Mesendoderm (in vitro differentiated cells): ENCODE data around the gene SFI1.
"Not testable (repeated sequence)": the region's sequence is repeated elsewhere in the genome, so short reads cannot be mapped to it uniquely, and the experiment has no call there.

ENCODE experiments used
- DNase-seq: peaks from one replicate; pipeline ENCODE4 v3.0.0; 2013
- H2AK5ac ChIP-seq: 2 replicates; pipeline ENCODE4 v1.6.1; 2013; ENCODE audit warnings: low read length, inconsistent platforms
- H2BK120ac ChIP-seq: 2 replicates; pipeline ENCODE4 v1.6.1; 2013; ENCODE audit warnings: low read depth, mild to moderate bottlenecking, low read length, moderate library complexity, mixed read lengths
- H2BK15ac ChIP-seq: replicated peaks from 2 replicates; pipeline ENCODE4 v1.6.1; 2013; ENCODE audit warnings: low read depth, mild to moderate bottlenecking, moderate library complexity
- H2BK5ac ChIP-seq: 2 replicates; pipeline ENCODE4 v1.6.1; 2013; ENCODE audit warnings: low read length, inconsistent platforms
- H3K18ac ChIP-seq: 2 replicates; pipeline ENCODE4 v1.6.1; 2013; ENCODE audit warnings: mild to moderate bottlenecking, low read length, mixed read lengths
- H3K23ac ChIP-seq: one replicate; pipeline ENCODE4 v1.6.1; 2013; ENCODE audit warnings: low read length
- H3K27ac ChIP-seq: 2 replicates; pipeline ENCODE4 v1.5.1; 2013; ENCODE audit warnings: low read depth, mild to moderate bottlenecking, inconsistent platforms, low read length, moderate library complexity
- H3K27me3 ChIP-seq: 2 replicates; pipeline ENCODE4 v1.6.1; 2013; ENCODE audit warnings: low read length, control low read depth, mild to moderate bottlenecking, inconsistent platforms; ENCODE audit not compliant: insufficient read depth, poor library complexity
- H3K36me3 ChIP-seq: 2 replicates; pipeline ENCODE4 v1.6.1; 2013; ENCODE audit warnings: low read length, inconsistent platforms; ENCODE audit not compliant: control insufficient read depth, insufficient read depth
- H3K4ac ChIP-seq: one replicate; pipeline ENCODE4 v1.6.1; 2013; ENCODE audit warnings: low read depth, mild to moderate bottlenecking, low read length, moderate library complexity
- H3K4me1 ChIP-seq: 2 replicates; pipeline ENCODE4 v1.6.1; 2013; ENCODE audit warnings: low read depth, low read length, inconsistent platforms; ENCODE audit not compliant: control insufficient read depth
- H3K4me2 ChIP-seq: 2 replicates; pipeline ENCODE4 v1.6.1; 2013; ENCODE audit warnings: low read length
- H3K4me3 ChIP-seq: 2 replicates; pipeline ENCODE4 v1.5.1; 2013; ENCODE audit warnings: mild to moderate bottlenecking, low read length
- H3K56ac ChIP-seq: one replicate; pipeline ENCODE4 v1.6.1; 2013; ENCODE audit warnings: low read length
- H3K79me1 ChIP-seq: 2 replicates; pipeline ENCODE4 v1.6.1; 2013; ENCODE audit warnings: low read length, inconsistent platforms
- H3K79me2 ChIP-seq: 2 replicates; pipeline ENCODE4 v1.6.1; 2013; ENCODE audit warnings: mild to moderate bottlenecking, low read length; ENCODE audit not compliant: control insufficient read depth, insufficient read depth
- H3K9ac ChIP-seq: 2 replicates; pipeline ENCODE4 v1.6.1; 2013; ENCODE audit warnings: low read length, inconsistent platforms
- H4K5ac ChIP-seq: one replicate; pipeline ENCODE4 v1.6.1; 2013; ENCODE audit warnings: low read length
- H4K8ac ChIP-seq: one replicate; pipeline ENCODE4 v1.6.1; 2013; ENCODE audit warnings: low read depth, mild to moderate bottlenecking, control low read depth, low read length, moderate library complexity
- WGBS: extraction: QIAGEN DNeasy Blood & Tissue Kit; methylation state at CpG from one replicate; pipeline ENCODE4 v1.1.7; 2013; ENCODE audit warnings: low lambda C conversion rate, missing lambda C conversion rate; ENCODE audit not compliant: insufficient coverage; ENCODE audit errors: extremely low coverage; 5-methylcytosine and 5-hydroxymethylcytosine counted together

The SFI1 gene

DNA sequence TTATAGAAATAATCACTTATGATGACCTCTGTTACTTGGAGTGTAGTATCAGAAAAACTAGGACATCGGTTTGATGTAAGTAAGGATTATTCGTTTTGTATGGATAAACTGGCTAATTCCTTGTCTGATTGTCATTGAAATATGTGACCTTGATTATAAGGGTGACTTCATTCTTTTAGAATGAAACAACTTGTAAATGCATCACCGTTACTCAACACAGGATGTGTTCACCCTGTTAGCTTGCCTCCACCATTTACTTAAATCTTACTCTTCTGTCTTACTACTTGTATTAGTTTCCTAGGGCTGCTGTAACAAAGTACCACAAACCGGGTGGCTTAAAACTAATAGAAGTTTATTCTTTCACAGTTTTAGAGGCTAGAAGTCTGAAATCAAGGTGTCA lies 7.9 kb downstream of the SFI1 start:
- H2BK120ac ChIP-seq = no peak overlapping the region
- H4K5ac ChIP-seq = no peak overlapping the region
- H3K4me3 ChIP-seq = no peak overlapping the region
- H2BK5ac ChIP-seq = no peak overlapping the region
- no peaks in the 10 kb centered on the region for H3K4me1 ChIP-seq
- no CpG with 5 or more reads among the region's 4 CpGs for WGBS
- no peak overlapping the region for H3K27ac ChIP-seq
- H3K27me3 ChIP-seq = no peaks in the 10 kb centered on the region
- H3K23ac ChIP-seq = no peak overlapping the region
- no peak overlapping the region for H3K9ac ChIP-seq
- H3K4ac ChIP-seq = no peak overlapping the region
- H3K79me1 ChIP-seq = no peaks in the 10 kb centered on the region
- no peaks in the 10 kb centered on the region for H3K79me2 ChIP-seq
- no peak overlapping the region for H2AK5ac ChIP-seq
- peak; percentile 34 for DNase-seq
- H3K56ac ChIP-seq = no peak overlapping the region
- H2BK15ac ChIP-seq = no peak overlapping the region
- no peak overlapping the region for H3K4me2 ChIP-seq
- H3K36me3 ChIP-seq = no peaks in the 10 kb centered on the region
- H3K18ac ChIP-seq = no peak overlapping the region
- H4K8ac ChIP-seq = no peak overlapping the region

GRCh38 chr22:31507517-31507916 lies 11.2 kb downstream of the SFI1 start:
- H3K23ac ChIP-seq, H3K36me3 ChIP-seq, H3K27me3 ChIP-seq, H3K79me1 ChIP-seq, H3K56ac ChIP-seq, H3K79me2 ChIP-seq, H3K4ac ChIP-seq, H3K4me2 ChIP-seq, H4K5ac ChIP-seq, H2BK15ac ChIP-seq, H3K4me3 ChIP-seq, DNase-seq, H3K4me1 ChIP-seq, H3K27ac ChIP-seq, H2AK5ac ChIP-seq, H3K18ac ChIP-seq, H2BK120ac ChIP-seq, H2BK5ac ChIP-seq, H3K9ac ChIP-seq, H4K8ac ChIP-seq: not testable (repeated sequence)

DNA sequence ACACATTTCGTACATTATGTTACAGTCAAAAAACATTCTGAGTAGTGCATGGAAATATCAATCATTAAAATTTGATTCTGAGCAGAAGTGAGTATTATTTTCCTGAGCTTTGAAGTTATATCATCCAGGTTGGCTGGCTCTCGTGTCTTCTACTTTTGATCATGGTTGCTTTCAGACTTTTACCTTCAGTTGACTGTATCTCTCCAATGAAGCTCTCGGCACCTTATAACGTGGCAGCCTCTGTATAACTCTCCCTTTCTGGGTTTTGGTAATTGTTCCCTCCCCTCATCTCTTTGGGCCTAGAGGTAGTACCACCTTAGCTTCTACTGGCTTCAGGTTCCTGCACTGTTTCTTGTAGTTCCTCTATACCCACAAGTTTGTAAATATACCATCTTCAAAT lies 12.2 kb downstream of the SFI1 start:
- no peak for DNase-seq
- Histone ChIP-seq H3K4me3 (no peak overlapping the region), H3K23ac (no peak overlapping the region), H2BK15ac (no peak overlapping the region), H3K4ac (no peak overlapping the region), H3K4me2 (no peak overlapping the region), H2AK5ac (no peak overlapping the region), H3K18ac (no peak overlapping the region), H3K79me1 (no peaks in the 10 kb centered on the region), H2BK5ac (no peak overlapping the region), H4K5ac (no peak overlapping the region), H2BK120ac (no peak overlapping the region), H3K27me3 (no peaks in the 10 kb centered on the region), H3K4me1 (no peaks in the 10 kb centered on the region), H3K9ac (no peak overlapping the region), H3K56ac (no peak overlapping the region), H4K8ac (no peak overlapping the region), H3K36me3 (no peaks in the 10 kb centered on the region), H3K27ac (no peak overlapping the region), H3K79me2 (no peaks in the 10 kb centered on the region)
- no CpG with 5 or more reads among the region's 4 CpGs for WGBS

DNA sequence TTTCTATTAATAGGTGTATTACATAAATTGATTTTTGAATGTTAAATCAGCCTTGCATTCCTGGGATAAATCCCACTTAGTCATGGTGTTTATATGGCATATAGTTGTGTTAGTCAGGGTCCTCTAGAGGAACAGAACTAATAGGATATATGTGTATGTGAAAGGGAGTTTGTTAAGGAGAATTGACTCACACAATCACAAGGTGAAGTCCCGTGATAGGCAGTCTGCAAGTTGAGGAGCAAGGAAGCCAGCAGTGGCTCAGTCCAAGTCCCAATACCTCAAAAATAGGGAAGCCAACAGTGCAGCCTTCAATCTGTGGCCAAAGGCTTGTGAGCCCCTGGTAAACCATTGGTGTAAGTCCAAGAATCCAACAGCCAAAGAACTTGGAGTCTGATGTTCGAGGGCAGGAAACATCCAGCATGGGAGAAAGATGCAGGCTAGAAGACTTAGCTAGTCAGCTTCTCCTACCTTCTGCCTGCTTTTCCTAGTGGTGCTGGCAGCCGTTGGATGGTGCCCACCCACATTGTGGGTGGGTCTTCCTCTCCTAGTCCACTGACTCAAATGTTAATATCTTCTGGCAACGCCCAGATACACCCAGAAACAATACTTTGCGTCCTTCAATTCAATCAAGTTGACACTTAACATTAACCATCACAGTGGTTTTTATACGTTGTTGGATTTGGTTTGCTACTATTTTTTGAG lies 12.9 kb downstream of the SFI1 start:
- H4K8ac ChIP-seq = no peak overlapping the region
- H3K4ac ChIP-seq = no peak overlapping the region
- no peaks in the 10 kb centered on the region for H3K4me1 ChIP-seq
- no peak overlapping the region for H4K5ac ChIP-seq
- no peak overlapping the region for H2BK15ac ChIP-seq
- no peak overlapping the region for H2AK5ac ChIP-seq
- H3K18ac ChIP-seq = no peak overlapping the region
- no peak for DNase-seq
- H3K23ac ChIP-seq = no peak overlapping the region
- no peaks in the 10 kb centered on the region for H3K79me1 ChIP-seq
- no peak overlapping the region for H3K9ac ChIP-seq
- no peak overlapping the region for H3K56ac ChIP-seq
- no peaks in the 10 kb centered on the region for H3K36me3 ChIP-seq
- no peaks in the 10 kb centered on the region for H3K79me2 ChIP-seq
- WGBS = no CpG with 5 or more reads among the region's 6 CpGs
- H2BK5ac ChIP-seq = no peak overlapping the region
- no peak overlapping the region for H3K27ac ChIP-seq
- H2BK120ac ChIP-seq = no peak overlapping the region
- H3K27me3 ChIP-seq = no peaks in the 10 kb centered on the region
- no peak overlapping the region for H3K4me3 ChIP-seq
- no peak overlapping the region for H3K4me2 ChIP-seq

DNA sequence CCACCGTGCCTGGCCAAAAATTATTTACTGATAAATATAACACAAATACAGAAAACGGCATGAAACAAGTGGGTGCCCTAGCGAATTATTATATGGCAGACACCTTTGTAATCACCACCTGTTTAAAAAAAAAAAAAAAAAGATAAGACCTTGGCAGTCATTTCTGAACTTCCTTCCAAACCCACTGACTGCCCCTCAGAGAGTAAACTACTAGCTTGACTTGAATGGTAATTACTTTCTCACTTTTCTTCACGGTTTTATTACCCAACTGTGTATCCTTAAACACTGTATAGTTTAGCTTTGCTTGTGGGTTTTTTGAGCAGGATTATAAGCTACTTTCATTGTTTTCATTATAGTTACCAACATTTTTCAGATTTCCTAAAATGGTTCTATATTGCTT lies 23.7 kb downstream of the SFI1 start:
- no peak overlapping the region for H2BK120ac ChIP-seq
- no peak overlapping the region for H3K4me2 ChIP-seq
- DNase-seq = no peak
- no CpG with 5 or more reads among the region's 4 CpGs for WGBS
- no peak overlapping the region for H2AK5ac ChIP-seq
- no peaks in the 10 kb centered on the region for H3K36me3 ChIP-seq
- no peak overlapping the region for H3K4me3 ChIP-seq
- no peak overlapping the region for H3K23ac ChIP-seq
- H3K27me3 ChIP-seq = no peaks in the 10 kb centered on the region
- H3K18ac ChIP-seq = no peak overlapping the region
- H4K8ac ChIP-seq = no peak overlapping the region
- H2BK5ac ChIP-seq = no peak overlapping the region
- no peaks in the 10 kb centered on the region for H3K4me1 ChIP-seq
- no peak overlapping the region for H2BK15ac ChIP-seq
- H3K4ac ChIP-seq = no peak overlapping the region
- no peak overlapping the region for H3K27ac ChIP-seq
- H3K79me2 ChIP-seq = no peaks in the 10 kb centered on the region
- H3K79me1 ChIP-seq = no peaks in the 10 kb centered on the region
- no peak overlapping the region for H3K56ac ChIP-seq
- H3K9ac ChIP-seq = no peak overlapping the region
- no peak overlapping the region for H4K5ac ChIP-seq

DNA sequence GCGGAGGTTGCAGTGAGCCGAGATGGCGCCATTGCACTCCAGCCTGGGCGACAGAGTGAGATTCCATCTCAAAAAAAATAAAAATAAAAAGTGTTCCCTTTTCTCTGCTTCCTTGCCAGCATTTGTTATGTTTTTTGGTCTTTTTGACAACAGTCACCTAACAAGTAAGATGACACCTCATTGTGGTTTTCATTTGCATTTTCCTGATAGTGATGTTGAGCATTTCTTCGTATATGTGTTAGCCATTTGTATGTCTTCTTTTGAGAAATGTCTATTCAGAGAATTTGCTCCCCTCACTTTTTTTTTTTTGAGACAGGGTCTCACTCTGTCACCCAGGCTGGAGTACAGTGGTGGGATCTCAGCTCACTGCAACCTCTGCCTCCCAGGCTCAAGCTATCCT lies 27.8 kb downstream of the SFI1 start:
- H3K27ac ChIP-seq, H3K79me2 ChIP-seq, H2BK120ac ChIP-seq, H3K36me3 ChIP-seq, H2BK5ac ChIP-seq, DNase-seq, H3K4ac ChIP-seq, H2BK15ac ChIP-seq, H4K5ac ChIP-seq, H3K4me2 ChIP-seq, H3K56ac ChIP-seq, H4K8ac ChIP-seq, H3K18ac ChIP-seq, H2AK5ac ChIP-seq, H3K9ac ChIP-seq, H3K4me1 ChIP-seq, H3K23ac ChIP-seq, H3K27me3 ChIP-seq, H3K4me3 ChIP-seq, H3K79me1 ChIP-seq: not testable (repeated sequence)
- WGBS = no CpG with 5 or more reads among the region's 5 CpGs
